ENCODE data around the gene HMGB2.

HMGB2 gene

GRCh38 chr4:173294444-173294843 is 39.7 kb downstream of the HMGB2 start:
- DNase-seq (ENCODE audit: low read depth): no peak
- TF ChIP-seq, protein P1, sequence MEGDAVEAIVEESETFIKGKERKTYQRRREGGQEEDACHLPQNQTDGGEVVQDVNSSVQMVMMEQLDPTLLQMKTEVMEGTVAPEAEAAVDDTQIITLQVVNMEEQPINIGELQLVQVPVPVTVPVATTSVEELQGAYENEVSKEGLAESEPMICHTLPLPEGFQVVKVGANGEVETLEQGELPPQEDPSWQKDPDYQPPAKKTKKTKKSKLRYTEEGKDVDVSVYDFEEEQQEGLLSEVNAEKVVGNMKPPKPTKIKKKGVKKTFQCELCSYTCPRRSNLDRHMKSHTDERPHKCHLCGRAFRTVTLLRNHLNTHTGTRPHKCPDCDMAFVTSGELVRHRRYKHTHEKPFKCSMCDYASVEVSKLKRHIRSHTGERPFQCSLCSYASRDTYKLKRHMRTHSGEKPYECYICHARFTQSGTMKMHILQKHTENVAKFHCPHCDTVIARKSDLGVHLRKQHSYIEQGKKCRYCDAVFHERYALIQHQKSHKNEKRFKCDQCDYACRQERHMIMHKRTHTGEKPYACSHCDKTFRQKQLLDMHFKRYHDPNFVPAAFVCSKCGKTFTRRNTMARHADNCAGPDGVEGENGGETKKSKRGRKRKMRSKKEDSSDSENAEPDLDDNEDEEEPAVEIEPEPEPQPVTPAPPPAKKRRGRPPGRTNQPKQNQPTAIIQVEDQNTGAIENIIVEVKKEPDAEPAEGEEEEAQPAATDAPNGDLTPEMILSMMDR (IDR thresholded peaks at IDR 0.05; ENCODE audit: low read depth, low read length, missing control alignments): no peak
- in situ Hi-C loops (cut with HindIII; ENCODE audit: low sequenced_read_pairs): no loop called here
- H3K4me3 ChIP-seq (ENCODE audit: low read depth, low read length): no peak overlapping the region

GRCh38 chr4:173293663-173294062 is 40.5 kb downstream of the HMGB2 start:
- no peak overlapping the region for H3K4me3 ChIP-seq (ENCODE audit: low read depth, low read length)
- TF ChIP-seq, protein P1 (IDR thresholded peaks at IDR 0.05; ENCODE audit: low read depth, low read length, missing control alignments): no peak
- no peak for DNase-seq (ENCODE audit: low read depth)
- in situ Hi-C loops (cut with HindIII; ENCODE audit: low sequenced_read_pairs): no loop called here

- TF ChIP-seq, protein P1 (IDR thresholded peaks at IDR 0.05; ENCODE audit: low read depth, low read length, missing control alignments): no peak
- in situ Hi-C loops (cut with HindIII; ENCODE audit: low sequenced_read_pairs): no loop called here
- DNase-seq (ENCODE audit: low read depth): no peak
- no peak overlapping the region for H3K4me3 ChIP-seq (ENCODE audit: low read depth, low read length)
Observed at GRCh38 chr4:173291899-173292298, 42.3 kb downstream of the HMGB2 start.

- TF ChIP-seq, protein P1 (IDR thresholded peaks at IDR 0.05; ENCODE audit: low read depth, low read length, missing control alignments): no peak
- H3K4me3 ChIP-seq (ENCODE audit: low read depth, low read length): no peak overlapping the region
- no peak for DNase-seq (ENCODE audit: low read depth)
- in situ Hi-C loops (cut with HindIII; ENCODE audit: low sequenced_read_pairs): no loop called here
Observed at GRCh38 chr4:173289353-173289727, 44.8 kb downstream of the HMGB2 start.

- in situ Hi-C loops (cut with HindIII; ENCODE audit: low sequenced_read_pairs): no loop called here
- H3K4me3 ChIP-seq (ENCODE audit: low read depth, low read length): no peak overlapping the region
- DNase-seq (ENCODE audit: low read depth): no peak
- TF ChIP-seq, protein P1 (IDR thresholded peaks at IDR 0.05; ENCODE audit: low read depth, low read length, missing control alignments): no peak
Observed at GRCh38 chr4:173288698-173289352, 45.3 kb downstream of the HMGB2 start.

- no peak overlapping the region for H3K4me3 ChIP-seq (ENCODE audit: low read depth, low read length)
- DNase-seq (ENCODE audit: low read depth): no peak
- TF ChIP-seq, protein P1 (IDR thresholded peaks at IDR 0.05; ENCODE audit: low read depth, low read length, missing control alignments): peak; percentile 35
- in situ Hi-C loops (cut with HindIII; ENCODE audit: low sequenced_read_pairs): no loop called here
Observed at GRCh38 chr4:173288296-173288695, 45.9 kb downstream of the HMGB2 start.
